ENCODE results near the gene STH. TPM values are rescaled to one million over a fixed set of nuclear protein-coding genes. Genes with fewer than 3 reads are reported as not detected.
A peak's percentile ranks its signal among the peaks of the same experiment; 100 is the strongest.
"Not testable (repeated sequence)": the region's sequence is repeated elsewhere in the genome, so short reads cannot be mapped to it uniquely, and the experiment has no call there.

Gene STH
- polyA plus RNA-seq, 2 of the 4 experiments (the other 2 are of a cell fraction), result not detected

- ATAC-seq (peak in 1 of 2 experiments; percentile 41; a peak in 3 of 6 replicates), DNase-seq (ENCODE audit: low read depth in 1 of 2, low spot score in 1 of 2) (no peak), FAIRE-seq (no peak)
- Histone ChIP-seq H3K4me2 (no peak overlapping the region), H3K4me1 (peaks cover 15% of the 10 kb centered on the region), H3K9me3 (no peaks in the 10 kb centered on the region), H3K27ac (peak overlapping the region in 1 of 2 experiments; percentile 61; a peak in 3 of 6 replicates), H3K4me3 (no peak overlapping the region)
- TF ChIP-seq CBX8 (IDR thresholded peaks at IDR 0.05), result no peak
- TF ChIP-seq EHF (CRISPR knock-in tag; IDR thresholded peaks at IDR 0.05), result no peak
- TF ChIP-seq NR3C1 (IDR thresholded peaks at IDR 0.05), result no peak
- ChIA-PET POLR2A (no interaction called here), CTCF (interaction anchor here (0.6 to 9.0 kb wide), 50 partner anchors 11 to 785 kb away, joined by 3 to 186 read pairs (median 6); partner anchors contain the start of gene KANSL1)
- 40% methylated on average over 7 of the region's 7 CpGs for WGBS (ENCODE audit: missing lambda C conversion rate)
Observed at GRCh38 chr17:46002973-46003316, 3.9 kb downstream of the STH start.

GRCh38 chr17:46003907-46004748 is 5.1 kb downstream of the STH start:
- peak overlapping the region in 1 of 2 experiments; percentile 53; a peak in 3 of 6 replicates for H3K27ac ChIP-seq
- no peak for DNase-seq (ENCODE audit: low read depth in 1 of 2, low spot score in 1 of 2)
- no peak for FAIRE-seq
- H3K4me2 ChIP-seq, result peak overlapping the region; percentile 43
- no peak for TF ChIP-seq SMC3 (IDR thresholded peaks at IDR 0.05)
- no peak for TF ChIP-seq TFCP2L1 (CRISPR knock-in tag; IDR thresholded peaks at IDR 0.05)
- TF ChIP-seq MAX (IDR thresholded peaks at IDR 0.05), result no peak
- peaks cover 15% of the 10 kb centered on the region for H3K4me1 ChIP-seq
- ChIA-PET CTCF (interaction anchor here (0.6 to 9.0 kb wide), 24 partner anchors 10 to 283 kb away, joined by 3 to 186 read pairs (median 8); partner anchors contain the start of gene KANSL1), POLR2A (no interaction called here)
- H3K9me3 ChIP-seq, result no peaks in the 10 kb centered on the region
- no peak overlapping the region for H3K4me3 ChIP-seq
- peak; percentile 37 to 54; a peak in 3 of 6 replicates for ATAC-seq
- WGBS (ENCODE audit: missing lambda C conversion rate), result 19% methylated on average over 5 of the region's 6 CpGs

GRCh38 chr17:46006082-46006481 is 7.0 kb downstream of the STH start:
- WGBS (ENCODE audit: missing lambda C conversion rate), result 97% methylated on average over 1 of the region's 1 CpG
- DNase-seq (ENCODE audit: low read depth in 1 of 2, low spot score in 1 of 2); H3K4me2 ChIP-seq; H3K27ac ChIP-seq; FAIRE-seq; POLR2A ChIA-PET; H3K9me3 ChIP-seq; ATAC-seq; H3K4me3 ChIP-seq: not testable (repeated sequence)
- TF ChIP-seq KDM1A (IDR thresholded peaks at IDR 0.05; ENCODE audit: low read depth), result peak; percentile 73; the same call in 1 of the 2 replicates
- H3K4me1 ChIP-seq, result peaks cover 23% of the 10 kb centered on the region
- CTCF ChIA-PET, result interaction anchor here (1.6 to 3.2 kb wide), 2 partner anchors 38 to 207 kb away, joined by 9 to 13 read pairs; no protein-coding TSS in a partner anchor

- H3K4me1 ChIP-seq, result peaks cover 23% of the 10 kb centered on the region
- 61% methylated on average over 2 of the region's 2 CpGs for WGBS (ENCODE audit: missing lambda C conversion rate)
- ChIA-PET POLR2A (interaction anchor here (0.6 kb wide), 1 partner anchor 132 kb away, joined by 3 read pairs; no protein-coding TSS in a partner anchor), CTCF (interaction anchor here (0.9 to 3.2 kb wide), 7 partner anchors 9 to 279 kb away, joined by 3 to 13 read pairs (median 5); partner anchors contain the start of gene KANSL1)
- TF ChIP-seq ZSCAN20 (CRISPR knock-in tag; IDR thresholded peaks at IDR 0.05), result no peak
- TF ChIP-seq MAFK (IDR thresholded peaks at IDR 0.05; ENCODE audit: partially characterized antibody), result peak; percentile 18
- H3K27ac ChIP-seq, result no peak overlapping the region
- FAIRE-seq (no peak), DNase-seq (ENCODE audit: low read depth in 1 of 2, low spot score in 1 of 2) (no peak), ATAC-seq (no peak)
- no peak overlapping the region for H3K4me2 ChIP-seq
- H3K9me3 ChIP-seq, result no peaks in the 10 kb centered on the region
- no peak overlapping the region for H3K4me3 ChIP-seq
Observed at GRCh38 chr17:46007461-46007965, 8.5 kb downstream of the STH start.

- FAIRE-seq (no peak), ATAC-seq (no peak), DNase-seq (ENCODE audit: low read depth in 1 of 2, low spot score in 1 of 2) (no peak)
- CTCF ChIA-PET, result interaction anchor here (0.9 to 13.0 kb wide), 5 partner anchors 6 to 203 kb away, joined by 3 to 127 read pairs (median 8); partner anchors contain the start of gene KANSL1
- H3K27ac ChIP-seq, result no peak overlapping the region
- H3K4me2 ChIP-seq, result no peak overlapping the region
- TF ChIP-seq HOXB5 (CRISPR knock-in tag; IDR thresholded peaks at IDR 0.05) (no peak), RNF2 (IDR thresholded peaks at IDR 0.05; ENCODE audit: borderline replicate concordance, low read depth) (no peak), HOXA7 (CRISPR knock-in tag; IDR thresholded peaks at IDR 0.05) (no peak), PBX3 (IDR thresholded peaks at IDR 0.05) (no peak), SREBF2 (IDR thresholded peaks at IDR 0.05) (no peak), RARB (CRISPR knock-in tag; IDR thresholded peaks at IDR 0.05) (no peak), NFE2L2 (conservative IDR thresholded peaks at IDR 0.05; ENCODE audit: low read length) (no peak), MAFK (IDR thresholded peaks at IDR 0.05; ENCODE audit: partially characterized antibody) (no peak), BHLHE40 (IDR thresholded peaks at IDR 0.05; ENCODE audit: low read depth, low read length) (no peak), ZNF302 (CRISPR knock-in tag; IDR thresholded peaks at IDR 0.05) (no peak), ATOH8 (CRISPR knock-in tag; IDR thresholded peaks at IDR 0.05; ENCODE audit: low read depth) (no peak), ZFP36 (IDR thresholded peaks at IDR 0.05; ENCODE audit: borderline replicate concordance, partially characterized antibody) (no peak)
- peaks cover 18% of the 10 kb centered on the region for H3K4me1 ChIP-seq
- 82% methylated on average over 9 of the region's 9 CpGs for WGBS (ENCODE audit: missing lambda C conversion rate)
- no peaks in the 10 kb centered on the region for H3K9me3 ChIP-seq
- POLR2A ChIA-PET, result no interaction called here
- no peak overlapping the region for H3K4me3 ChIP-seq
Observed at GRCh38 chr17:46008591-46008990, 9.5 kb downstream of the STH start.

Measured in A549 (cell line).